Mesendoderm (in vitro differentiated cells): ENCODE data around the gene PSMG1. TPM values are rescaled to one million over a fixed set of nuclear protein-coding genes. Genes with fewer than 3 reads are reported as not detected.

Experiments
- DNase-seq: peaks from one replicate; pipeline ENCODE4 v3.0.0; 2013
- H2AK5ac ChIP-seq: 2 replicates; pipeline ENCODE4 v1.6.1; 2013; ENCODE audit warnings: low read length, inconsistent platforms
- H2BK120ac ChIP-seq: 2 replicates; pipeline ENCODE4 v1.6.1; 2013; ENCODE audit warnings: low read depth, mild to moderate bottlenecking, low read length, moderate library complexity, mixed read lengths
- H2BK15ac ChIP-seq: replicated peaks from 2 replicates; pipeline ENCODE4 v1.6.1; 2013; ENCODE audit warnings: low read depth, mild to moderate bottlenecking, moderate library complexity
- H2BK5ac ChIP-seq: 2 replicates; pipeline ENCODE4 v1.6.1; 2013; ENCODE audit warnings: low read length, inconsistent platforms
- H3K18ac ChIP-seq: 2 replicates; pipeline ENCODE4 v1.6.1; 2013; ENCODE audit warnings: mild to moderate bottlenecking, low read length, mixed read lengths
- H3K23ac ChIP-seq: one replicate; pipeline ENCODE4 v1.6.1; 2013; ENCODE audit warnings: low read length
- H3K27ac ChIP-seq: 2 replicates; pipeline ENCODE4 v1.5.1; 2013; ENCODE audit warnings: low read depth, mild to moderate bottlenecking, inconsistent platforms, low read length, moderate library complexity
- H3K27me3 ChIP-seq: 2 replicates; pipeline ENCODE4 v1.6.1; 2013; ENCODE audit warnings: low read length, control low read depth, mild to moderate bottlenecking, inconsistent platforms; ENCODE audit not compliant: insufficient read depth, poor library complexity
- H3K36me3 ChIP-seq: 2 replicates; pipeline ENCODE4 v1.6.1; 2013; ENCODE audit warnings: low read length, inconsistent platforms; ENCODE audit not compliant: control insufficient read depth, insufficient read depth
- H3K4ac ChIP-seq: one replicate; pipeline ENCODE4 v1.6.1; 2013; ENCODE audit warnings: low read depth, mild to moderate bottlenecking, low read length, moderate library complexity
- H3K4me1 ChIP-seq: 2 replicates; pipeline ENCODE4 v1.6.1; 2013; ENCODE audit warnings: low read depth, low read length, inconsistent platforms; ENCODE audit not compliant: control insufficient read depth
- H3K4me2 ChIP-seq: 2 replicates; pipeline ENCODE4 v1.6.1; 2013; ENCODE audit warnings: low read length
- H3K4me3 ChIP-seq: 2 replicates; pipeline ENCODE4 v1.5.1; 2013; ENCODE audit warnings: mild to moderate bottlenecking, low read length
- H3K56ac ChIP-seq: one replicate; pipeline ENCODE4 v1.6.1; 2013; ENCODE audit warnings: low read length
- H3K79me1 ChIP-seq: 2 replicates; pipeline ENCODE4 v1.6.1; 2013; ENCODE audit warnings: low read length, inconsistent platforms
- H3K79me2 ChIP-seq: 2 replicates; pipeline ENCODE4 v1.6.1; 2013; ENCODE audit warnings: mild to moderate bottlenecking, low read length; ENCODE audit not compliant: control insufficient read depth, insufficient read depth
- H3K9ac ChIP-seq: 2 replicates; pipeline ENCODE4 v1.6.1; 2013; ENCODE audit warnings: low read length, inconsistent platforms
- H4K5ac ChIP-seq: one replicate; pipeline ENCODE4 v1.6.1; 2013; ENCODE audit warnings: low read length
- H4K8ac ChIP-seq: one replicate; pipeline ENCODE4 v1.6.1; 2013; ENCODE audit warnings: low read depth, mild to moderate bottlenecking, control low read depth, low read length, moderate library complexity
- WGBS: extraction: QIAGEN DNeasy Blood & Tissue Kit; methylation state at CpG from one replicate; pipeline ENCODE4 v1.1.7; 2013; ENCODE audit warnings: low lambda C conversion rate, missing lambda C conversion rate; ENCODE audit not compliant: insufficient coverage; ENCODE audit errors: extremely low coverage; 5-methylcytosine and 5-hydroxymethylcytosine counted together
- polyA plus RNA-seq, 2 experiments: library from polyadenylated mRNA; stranded (reverse); fragments of 200-250 nt; gene quantifications; one replicate each; pipeline ENCODE4 v1.2.3, GENCODE V29; 2013

The PSMG1 gene
- polyA plus RNA-seq (2013, experiment 1 of 2) = 131 TPM
- polyA plus RNA-seq (2013, experiment 2 of 2) = 129 TPM

- H3K4me1 ChIP-seq = peaks cover 2% of the 10 kb centered on the region
- no peak within 1 kb of the TSS for H2BK120ac ChIP-seq
- peaks cover 5% of the 10 kb centered on the region for H3K79me2 ChIP-seq
- peak within 1 kb of the TSS; percentile 33 for H3K18ac ChIP-seq
- H2BK5ac ChIP-seq = no peak within 1 kb of the TSS
- H3K4me2 ChIP-seq = peak within 1 kb of the TSS; percentile 99
- peak within 1 kb of the TSS; percentile 25 for H3K27ac ChIP-seq
- H3K23ac ChIP-seq = peak within 1 kb of the TSS; percentile 48
- H3K79me1 ChIP-seq = peaks cover 5% of the 10 kb centered on the region
- H3K56ac ChIP-seq = peak within 1 kb of the TSS; percentile 95
- no peak within 1 kb of the TSS for H3K4ac ChIP-seq
- no peak within 1 kb of the TSS for H4K8ac ChIP-seq
- no peak within 1 kb of the TSS for H2BK15ac ChIP-seq
- no peak within 1 kb of the TSS for H4K5ac ChIP-seq
- H3K36me3 ChIP-seq = no peaks in the 10 kb centered on the region
- DNase-seq = peak; percentile 96
- H3K27me3 ChIP-seq = no peaks in the 10 kb centered on the region
- H3K4me3 ChIP-seq = peak within 1 kb of the TSS; percentile 87
- no peak within 1 kb of the TSS for H2AK5ac ChIP-seq
- peak within 1 kb of the TSS; percentile 95 for H3K9ac ChIP-seq
- WGBS = no CpG with 5 or more reads among the region's 76 CpGs
Measured at GRCh38 chr21:39183272-39184049, at the start of gene PSMG1. Gene PSMG1 (minus strand): TSS chr21:39183451. CDS start chr21:39183385, 66 bp downstream.

GRCh38 chr21:39232861-39233291, 49.6 kb upstream of the PSMG1 start:
- Histone ChIP-seq H3K36me3 (peaks cover 2% of the 10 kb centered on the region), H4K8ac (no peak overlapping the region), H3K79me1 (peaks cover 4% of the 10 kb centered on the region), H2AK5ac (no peak overlapping the region), H3K9ac (no peak overlapping the region), H3K27me3 (no peaks in the 10 kb centered on the region), H2BK5ac (no peak overlapping the region), H4K5ac (no peak overlapping the region), H3K4me2 (no peak overlapping the region), H3K23ac (no peak overlapping the region), H3K4ac (no peak overlapping the region), H3K18ac (no peak overlapping the region), H3K4me3 (no peak overlapping the region), H3K79me2 (no peaks in the 10 kb centered on the region), H2BK15ac (no peak overlapping the region), H2BK120ac (no peak overlapping the region), H3K4me1 (no peaks in the 10 kb centered on the region), H3K56ac (no peak overlapping the region), H3K27ac (no peak overlapping the region)
- DNase-seq = no peak
- WGBS = no CpG with 5 or more reads among the region's 3 CpGs

GRCh38 chr21:39224930-39225329, 41.7 kb upstream of the PSMG1 start:
- H3K4me3 ChIP-seq = no peak overlapping the region
- WGBS = no CpG with 5 or more reads among the region's 3 CpGs
- H2BK120ac ChIP-seq = no peak overlapping the region
- no peak overlapping the region for H3K27ac ChIP-seq
- H3K23ac ChIP-seq = no peak overlapping the region
- no peak overlapping the region for H2AK5ac ChIP-seq
- DNase-seq = no peak
- H3K4me2 ChIP-seq = no peak overlapping the region
- no peaks in the 10 kb centered on the region for H3K79me2 ChIP-seq
- no peak overlapping the region for H3K9ac ChIP-seq
- H3K27me3 ChIP-seq = no peaks in the 10 kb centered on the region
- H3K4me1 ChIP-seq = no peaks in the 10 kb centered on the region
- H2BK15ac ChIP-seq = no peak overlapping the region
- no peak overlapping the region for H3K4ac ChIP-seq
- no peak overlapping the region for H3K56ac ChIP-seq
- H4K8ac ChIP-seq = no peak overlapping the region
- no peak overlapping the region for H3K18ac ChIP-seq
- no peaks in the 10 kb centered on the region for H3K36me3 ChIP-seq
- H2BK5ac ChIP-seq = no peak overlapping the region
- H4K5ac ChIP-seq = no peak overlapping the region
- no peaks in the 10 kb centered on the region for H3K79me1 ChIP-seq

GRCh38 chr21:39221997-39222486, 38.8 kb upstream of the PSMG1 start:
- Histone ChIP-seq H2BK120ac (no peak overlapping the region), H4K5ac (no peak overlapping the region), H3K27ac (no peak overlapping the region), H3K4ac (no peak overlapping the region), H2BK15ac (no peak overlapping the region), H3K23ac (no peak overlapping the region), H3K4me2 (no peak overlapping the region), H3K36me3 (no peaks in the 10 kb centered on the region), H4K8ac (no peak overlapping the region), H3K79me1 (no peaks in the 10 kb centered on the region), H2AK5ac (no peak overlapping the region), H3K27me3 (no peaks in the 10 kb centered on the region), H3K79me2 (no peaks in the 10 kb centered on the region), H3K18ac (no peak overlapping the region), H3K9ac (no peak overlapping the region), H3K56ac (no peak overlapping the region), H3K4me1 (no peaks in the 10 kb centered on the region), H2BK5ac (no peak overlapping the region), H3K4me3 (no peak overlapping the region)
- WGBS = no CpG with 5 or more reads among the region's 3 CpGs
- DNase-seq = no peak

- Histone ChIP-seq H3K23ac (no peak overlapping the region), H2BK15ac (no peak overlapping the region), H3K9ac (no peak overlapping the region), H3K79me2 (no peaks in the 10 kb centered on the region), H3K18ac (no peak overlapping the region), H3K79me1 (no peaks in the 10 kb centered on the region), H3K56ac (no peak overlapping the region), H3K27ac (no peak overlapping the region), H4K8ac (no peak overlapping the region), H2AK5ac (no peak overlapping the region), H4K5ac (no peak overlapping the region), H2BK120ac (no peak overlapping the region), H2BK5ac (no peak overlapping the region), H3K27me3 (no peaks in the 10 kb centered on the region), H3K4me1 (no peaks in the 10 kb centered on the region), H3K4me3 (no peak overlapping the region), H3K4me2 (no peak overlapping the region), H3K36me3 (no peaks in the 10 kb centered on the region), H3K4ac (no peak overlapping the region)
- no CpG with 5 or more reads among the region's 7 CpGs for WGBS
- no peak for DNase-seq
Measured at GRCh38 chr21:39221282-39221996, 38.2 kb upstream of the PSMG1 start.
